Esophagus muscularis mucosa (tissue), 4 donors: ENCODE results near the gene C6orf52. TPM values are rescaled to one million over a fixed set of nuclear protein-coding genes. Genes with fewer than 3 reads are reported as not detected.
"Not testable (repeated sequence)": the region's sequence is repeated elsewhere in the genome, so short reads cannot be mapped to it uniquely, and the experiment has no call there.

Experiments
- DNase-seq: peaks from one replicate; pipeline ENCODE4 v3.0.0-alpha.2; 2017; ENCODE audit errors: extremely low spot score
- H3K27ac ChIP-seq, 4 donors: fragments of 200-600 bp; sonication (generic); replicated peaks in 1 of 4; 1 replicate in 3 of 4; 2 replicates in 1 of 4; pipeline ENCODE4 v1.5.1; 2016 to 2019; ENCODE audit warnings: mild to moderate bottlenecking in 1 of 4
- H3K27me3 ChIP-seq, 4 donors: fragments of 200-600 bp; sonication (generic); one replicate each; pipeline versions ENCODE4 v1.5.1 to v1.6.0; 2016 to 2019
- H3K36me3 ChIP-seq, 4 donors: fragments of 200-600 bp; sonication (generic); one replicate each; pipeline ENCODE4 v1.5.1; 2016 to 2019
- H3K4me1 ChIP-seq, 4 donors: fragments of 200-600 bp; sonication (generic); one replicate each; pipeline ENCODE4 v1.5.1; 2016 to 2019
- H3K4me3 ChIP-seq, 4 donors: fragments of 200-600 bp; sonication (generic); 1 replicate in 2 of 4; 2 replicates in 2 of 4; pipeline ENCODE4 v1.5.1; 2016 to 2019; ENCODE audit warnings: mild to moderate bottlenecking in 4 of 4, moderate library complexity in 1 of 4
- H3K9me3 ChIP-seq, 4 donors: fragments of 200-600 bp; sonication (generic); 1 replicate in 3 of 4; 2 replicates in 1 of 4; pipeline ENCODE4 v1.5.1; 2016 to 2019
- CTCF ChIP-seq, 3 experiments: fragments of 200-600 bp in 2 of 3; fragments of 450-650 bp in 1 of 3; sonication (generic) in 2 of 3; IDR thresholded peaks; one replicate each; pipeline ENCODE4 v1.5.1; 2017 to 2019; ENCODE audit warnings: antibody characterized with exemption in 3 of 3, mild to moderate bottlenecking in 2 of 3, moderate library complexity in 1 of 3
- EP300 ChIP-seq: sonication (generic); formaldehyde crosslinking; IDR thresholded peaks from one replicate; pipeline ENCODE4 v1.6.1; 2017; ENCODE audit warnings: antibody characterized with exemption
- POLR2A ChIP-seq: fragments of 450-650 bp; IDR thresholded peaks from one replicate; pipeline ENCODE4 v1.6.1; 2017; ENCODE audit warnings: antibody characterized with exemption, moderate library complexity, mild to moderate bottlenecking, low read depth
- POLR2AphosphoS5 ChIP-seq, 2 donors: sonication (generic); formaldehyde crosslinking; IDR thresholded peaks; one replicate each; pipeline ENCODE4 v1.6.1; 2017; ENCODE audit warnings: antibody characterized with exemption in 2 of 2
- WGBS: methylation state at CpG from one replicate; pipeline ENCODE4 v1.1.5; 2018; 5-methylcytosine and 5-hydroxymethylcytosine counted together
- intact Hi-C: fragments of 100-400 bp; cut with DNase I; formaldehyde crosslinking; loops from one replicate; pipeline ENCODE4 v1.15.1; 2023
- total RNA-seq, 4 donors: library from RNA; depleted of rRNA; stranded (reverse); fragments of >200 nt; gene quantifications; one replicate each; pipeline versions ENCODE4 v1.1.0 to v1.2.1, GENCODE V29; 2016

Gene C6orf52
- total RNA-seq, 4 donors from 2014 or later = 0.71 to 1.2 TPM; not detected in 2

- no peaks in the 10 kb centered on the region for H3K27me3 ChIP-seq
- H3K4me3 ChIP-seq = no peak overlapping the region
- WGBS = 92% methylated on average over 2 of the region's 2 CpGs
- peaks cover 0 to 11% (median 6%) of the 10 kb centered on the region in 4 donors for H3K4me1 ChIP-seq
- no peak for DNase-seq
- intact Hi-C loops = no loop called here
- H3K36me3 ChIP-seq = no peaks in the 10 kb centered on the region
- TF ChIP-seq EP300 (no peak), POLR2AphosphoS5 (IDR thresholded peaks at IDR 0.05) (no peak), POLR2A (no peak), CTCF (IDR thresholded peaks at IDR 0.05) (no peak)
- H3K9me3 ChIP-seq = peaks cover 0 to 7% (median 0%) of the 10 kb centered on the region in 4 donors
- no peak overlapping the region for H3K27ac ChIP-seq
These were observed 31.7 kb downstream of the C6orf52 start for GRCh38 chr6:10662742-10663141.

- Histone ChIP-seq H3K36me3 (no peaks in the 10 kb centered on the region), H3K9me3 (peaks cover 0 to 7% (median 0%) of the 10 kb centered on the region in 4 donors), H3K27ac (no peak overlapping the region), H3K4me1 (peaks cover 0 to 14% (median 9%) of the 10 kb centered on the region in 4 donors), H3K4me3 (no peak overlapping the region), H3K27me3 (no peaks in the 10 kb centered on the region)
- intact Hi-C loops = no loop called here
- WGBS = 91% methylated on average over 8 of the region's 8 CpGs
- no peak for DNase-seq
- no peak for TF ChIP-seq EP300
- TF ChIP-seq CTCF (IDR thresholded peaks at IDR 0.05) = no peak
- TF ChIP-seq POLR2A = no peak
- no peak for TF ChIP-seq POLR2AphosphoS5 (IDR thresholded peaks at IDR 0.05)
These were observed 32.2 kb downstream of the C6orf52 start for GRCh38 chr6:10662207-10662606.

GRCh38 chr6:10660431-10661191 lies 33.8 kb downstream of the C6orf52 start:
- H3K9me3 ChIP-seq, H3K27me3 ChIP-seq, DNase-seq, H3K27ac ChIP-seq, H3K36me3 ChIP-seq, intact Hi-C loops: not testable (repeated sequence)
- WGBS = 91% methylated on average over 11 of the region's 11 CpGs
- Histone ChIP-seq H3K4me3 (peak overlapping the region in 2 of 4 donors; percentile 48 to 49), H3K4me1 (peaks cover 0 to 14% (median 9%) of the 10 kb centered on the region in 4 donors)

GRCh38 chr6:10659699-10660348 lies 34.6 kb downstream of the C6orf52 start:
- intact Hi-C loops = no loop called here
- Histone ChIP-seq H3K27ac (peak overlapping the region; percentile 30 to 60 (median 44)), H3K4me3 (peak overlapping the region; percentile 37 to 49 (median 48))

More at GRCh38 chr6:10659699-10660348, 34.6 kb downstream of the C6orf52 start:
- no peak for DNase-seq
- Histone ChIP-seq H3K36me3 (no peaks in the 10 kb centered on the region), H3K27me3 (no peaks in the 10 kb centered on the region), H3K4me1 (peaks cover 0 to 14% (median 9%) of the 10 kb centered on the region in 4 donors), H3K9me3 (peaks cover 0 to 5% (median 0%) of the 10 kb centered on the region in 4 donors)
- WGBS = 74% methylated on average over 20 of the region's 48 CpGs
- TF ChIP-seq CTCF (IDR thresholded peaks at IDR 0.05) (no peak), POLR2A (no peak), EP300 (no peak), POLR2AphosphoS5 (IDR thresholded peaks at IDR 0.05) (no peak)
